HG03439 (cell line): ENCODE data around the gene FAM117B.

Source experiments
- ATAC-seq: cut with Tn5 transposase; IDR thresholded peaks from one replicate; pipeline ENCODE4 v1.9.1; 2021; ENCODE audit warnings: mild to moderate bottlenecking, moderate library complexity; ENCODE audit not compliant: unreplicated experiment

Gene FAM117B

GRCh38 chr2:202634556-202635427 is at the start of gene FAM117B:
FAM117B (plus strand) TSS chr2:202634969; CDS start chr2:202635188, 219 bp downstream.
- ATAC-seq, result peak; percentile 92

GRCh38 chr2:202588647-202589581 is 45.9 kb upstream of the FAM117B start:
- ATAC-seq, result peak; percentile 79

- no peak for ATAC-seq
Measured at GRCh38 chr2:202589582-202589949, 45.2 kb upstream of the FAM117B start.

- ATAC-seq, result no peak
Measured at GRCh38 chr2:202592566-202592965, 42.2 kb upstream of the FAM117B start.

- no peak for ATAC-seq
Measured at GRCh38 chr2:202599105-202599504, 35.7 kb upstream of the FAM117B start.

GRCh38 chr2:202599911-202600310 is 34.9 kb upstream of the FAM117B start:
- ATAC-seq, result no peak

GRCh38 chr2:202604699-202605098 is 30.1 kb upstream of the FAM117B start:
- ATAC-seq, result no peak

GRCh38 chr2:202605174-202605573 is 29.6 kb upstream of the FAM117B start:
- ATAC-seq, result no peak

GRCh38 chr2:202608142-202608852 is 26.5 kb upstream of the FAM117B start:
- no peak for ATAC-seq

GRCh38 chr2:202609381-202610145 is 25.2 kb upstream of the FAM117B start:
- ATAC-seq, result peak; percentile 99

GRCh38 chr2:202610380-202610779 is 24.4 kb upstream of the FAM117B start:
- ATAC-seq, result no peak

GRCh38 chr2:202612145-202612544 is 22.6 kb upstream of the FAM117B start:
- no peak for ATAC-seq

GRCh38 chr2:202613479-202613878 is 21.3 kb upstream of the FAM117B start:
- no peak for ATAC-seq

- no peak for ATAC-seq
Measured at GRCh38 chr2:202624133-202624532, 10.6 kb upstream of the FAM117B start.

GRCh38 chr2:202627042-202627441 is 7.7 kb upstream of the FAM117B start:
- no peak for ATAC-seq

- no peak for ATAC-seq
Measured at GRCh38 chr2:202628646-202629198, 6.0 kb upstream of the FAM117B start.

- no peak for ATAC-seq
Measured at GRCh38 chr2:202632682-202633290, 2.0 kb upstream of the FAM117B start.

GRCh38 chr2:202633470-202633869 is 1.3 kb upstream of the FAM117B start:
- no peak for ATAC-seq

GRCh38 chr2:202635428-202636212 is 851 bp downstream of the FAM117B start:
- peak; percentile 61 for ATAC-seq
